ENCODE results near the gene KLHL26. TPM values are rescaled to one million over a fixed set of nuclear protein-coding genes. Genes with fewer than 3 reads are reported as not detected.

KLHL26 gene
- total and polyA plus RNA-seq, 9 of the 15 experiments (the other 6 are each of a cell fraction or from before 2014, with no cell fraction given) = 0.13 to 13.3 (median 1.4) TPM

- TF ChIP-seq, protein P1, sequence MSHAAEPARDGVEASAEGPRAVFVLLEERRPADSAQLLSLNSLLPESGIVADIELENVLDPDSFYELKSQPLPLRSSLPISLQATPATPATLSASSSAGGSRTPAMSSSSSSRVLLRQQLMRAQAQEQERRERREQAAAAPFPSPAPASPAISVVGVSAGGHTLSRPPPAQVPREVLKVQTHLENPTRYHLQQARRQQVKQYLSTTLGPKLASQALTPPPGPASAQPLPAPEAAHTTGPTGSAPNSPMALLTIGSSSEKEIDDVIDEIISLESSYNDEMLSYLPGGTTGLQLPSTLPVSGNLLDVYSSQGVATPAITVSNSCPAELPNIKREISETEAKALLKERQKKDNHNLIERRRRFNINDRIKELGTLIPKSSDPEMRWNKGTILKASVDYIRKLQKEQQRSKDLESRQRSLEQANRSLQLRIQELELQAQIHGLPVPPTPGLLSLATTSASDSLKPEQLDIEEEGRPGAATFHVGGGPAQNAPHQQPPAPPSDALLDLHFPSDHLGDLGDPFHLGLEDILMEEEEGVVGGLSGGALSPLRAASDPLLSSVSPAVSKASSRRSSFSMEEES (CRISPR knock-in tag; IDR thresholded peaks at IDR 0.05) = no peak
- TF ChIP-seq, protein P2, sequence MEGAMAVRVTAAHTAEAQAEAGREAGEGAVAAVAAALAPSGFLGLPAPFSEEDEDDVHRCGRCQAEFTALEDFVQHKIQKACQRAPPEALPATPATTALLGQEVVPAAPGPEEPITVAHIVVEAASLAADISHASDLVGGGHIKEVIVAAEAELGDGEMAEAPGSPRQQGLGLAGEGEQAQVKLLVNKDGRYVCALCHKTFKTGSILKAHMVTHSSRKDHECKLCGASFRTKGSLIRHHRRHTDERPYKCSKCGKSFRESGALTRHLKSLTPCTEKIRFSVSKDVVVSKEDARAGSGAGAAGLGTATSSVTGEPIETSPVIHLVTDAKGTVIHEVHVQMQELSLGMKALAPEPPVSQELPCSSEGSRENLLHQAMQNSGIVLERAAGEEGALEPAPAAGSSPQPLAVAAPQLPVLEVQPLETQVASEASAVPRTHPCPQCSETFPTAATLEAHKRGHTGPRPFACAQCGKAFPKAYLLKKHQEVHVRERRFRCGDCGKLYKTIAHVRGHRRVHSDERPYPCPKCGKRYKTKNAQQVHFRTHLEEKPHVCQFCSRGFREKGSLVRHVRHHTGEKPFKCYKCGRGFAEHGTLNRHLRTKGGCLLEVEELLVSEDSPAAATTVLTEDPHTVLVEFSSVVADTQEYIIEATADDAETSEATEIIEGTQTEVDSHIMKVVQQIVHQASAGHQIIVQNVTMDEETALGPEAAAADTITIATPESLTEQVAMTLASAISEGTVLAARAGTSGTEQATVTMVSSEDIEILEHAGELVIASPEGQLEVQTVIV (CRISPR knock-in tag; IDR thresholded peaks at IDR 0.05; ENCODE audit: borderline replicate concordance) = no peak
- TF ChIP-seq TAF1 (IDR thresholded peaks at IDR 0.05; ENCODE audit: control insufficient read depth, extremely low read depth, insufficient read depth, low read length, severe bottlenecking) (peak; percentile 70), SP1 (CRISPR knock-in tag; IDR thresholded peaks at IDR 0.05) (peak; percentile 83), ZFX (CRISPR knock-in tag; IDR thresholded peaks at IDR 0.05) (peak; percentile 66), ZNF316 (IDR thresholded peaks at IDR 0.05) (peak; percentile 65), TBP (optimal IDR thresholded peaks at IDR 0.05; ENCODE audit: low read depth, low read length) (peak; percentile 70), CREM (IDR thresholded peaks at IDR 0.05; ENCODE audit: low read depth) (peak; percentile 62), MAZ (CRISPR knock-in tag; conservative IDR thresholded peaks at IDR 0.05 in 1 of 2, IDR thresholded peaks at IDR 0.05 in 1 of 2) (peak; percentile 89 to 96), ZNF140 (CRISPR knock-in tag; IDR thresholded peaks at IDR 0.05) (no peak), ZBTB7A (IDR thresholded peaks at IDR 0.05; ENCODE audit: borderline replicate concordance, control insufficient read depth, low read depth, low read length) (peak; percentile 97), ZFPM2 (CRISPR knock-in tag; IDR thresholded peaks at IDR 0.05) (no peak), ZC3H8 (IDR thresholded peaks at IDR 0.05) (peak; percentile 77; the same call in 1 of the 2 replicates), PCBP1 (IDR thresholded peaks at IDR 0.05; ENCODE audit: low read depth, low read length, poor library complexity, severe bottlenecking) (peak; percentile 97), ZNF696 (CRISPR knock-in tag; conservative IDR thresholded peaks at IDR 0.05) (no peak), EGR1 (conservative IDR thresholded peaks at IDR 0.05) (peak; percentile 95), CBFA2T2 (conservative IDR thresholded peaks at IDR 0.05) (no peak; the same call in 1 of the 2 replicates), KDM5B (IDR thresholded peaks at IDR 0.05; ENCODE audit: insufficient replicate concordance, low read depth, low read length) (peak; percentile 53)
- TF ChIP-seq, protein P3, sequence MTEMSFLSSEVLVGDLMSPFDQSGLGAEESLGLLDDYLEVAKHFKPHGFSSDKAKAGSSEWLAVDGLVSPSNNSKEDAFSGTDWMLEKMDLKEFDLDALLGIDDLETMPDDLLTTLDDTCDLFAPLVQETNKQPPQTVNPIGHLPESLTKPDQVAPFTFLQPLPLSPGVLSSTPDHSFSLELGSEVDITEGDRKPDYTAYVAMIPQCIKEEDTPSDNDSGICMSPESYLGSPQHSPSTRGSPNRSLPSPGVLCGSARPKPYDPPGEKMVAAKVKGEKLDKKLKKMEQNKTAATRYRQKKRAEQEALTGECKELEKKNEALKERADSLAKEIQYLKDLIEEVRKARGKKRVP (CRISPR knock-in tag; IDR thresholded peaks at IDR 0.05) = no peak
- TF ChIP-seq, protein P4, sequence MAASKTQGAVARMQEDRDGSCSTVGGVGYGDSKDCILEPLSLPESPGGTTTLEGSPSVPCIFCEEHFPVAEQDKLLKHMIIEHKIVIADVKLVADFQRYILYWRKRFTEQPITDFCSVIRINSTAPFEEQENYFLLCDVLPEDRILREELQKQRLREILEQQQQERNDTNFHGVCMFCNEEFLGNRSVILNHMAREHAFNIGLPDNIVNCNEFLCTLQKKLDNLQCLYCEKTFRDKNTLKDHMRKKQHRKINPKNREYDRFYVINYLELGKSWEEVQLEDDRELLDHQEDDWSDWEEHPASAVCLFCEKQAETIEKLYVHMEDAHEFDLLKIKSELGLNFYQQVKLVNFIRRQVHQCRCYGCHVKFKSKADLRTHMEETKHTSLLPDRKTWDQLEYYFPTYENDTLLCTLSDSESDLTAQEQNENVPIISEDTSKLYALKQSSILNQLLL (CRISPR knock-in tag; IDR thresholded peaks at IDR 0.05; ENCODE audit: borderline replicate concordance) = no peak
These were observed 48.0 kb upstream of the KLHL26 start, which contains the start of gene REX1BD (continued) for GRCh38 chr19:18588611-18589379.
